Measurements from ENCODE around the gene UGT2B7. TPM values are rescaled to one million over a fixed set of nuclear protein-coding genes. Genes with fewer than 3 reads are reported as not detected.
"Not testable (repeated sequence)": the region's sequence is repeated elsewhere in the genome, so short reads cannot be mapped to it uniquely, and the experiment has no call there.

The UGT2B7 gene
- total RNA-seq, 1 experiment from 2014 or later = not detected

GRCh38 chr4:69054033-69054432 lies 42.2 kb upstream of the UGT2B7 start:
- H3K36me3 Mint-ChIP-seq (ENCODE audit: insufficient read depth in 1 of 3, low read depth in 3 of 3); H3K4me3 Mint-ChIP-seq; H3K4me2 ChIP-seq (ENCODE audit: insufficient read depth, insufficient read length, low read length); H3K4me1 ChIP-seq (ENCODE audit: insufficient read depth, low read length); H3K27ac Mint-ChIP-seq; H2BK15ac ChIP-seq (ENCODE audit: low read depth, low read length); H2BK5ac ChIP-seq (ENCODE audit: insufficient read length, low read length); H4K91ac ChIP-seq (ENCODE audit: insufficient read length, low read depth, low read length); H3K9me3 Mint-ChIP-seq; H3K79me1 ChIP-seq (ENCODE audit: insufficient read depth, low read depth, low read length, poor library complexity, severe bottlenecking); H4K20me1 ChIP-seq (ENCODE audit: control insufficient read depth, insufficient read depth, insufficient read length); H3K79me2 ChIP-seq (ENCODE audit: insufficient read depth, low read length); H3K4ac ChIP-seq (ENCODE audit: low read depth, low read length); H3K23me2 ChIP-seq (ENCODE audit: insufficient read length, low read depth, low read length, poor library complexity, severe bottlenecking); H3T11ph ChIP-seq (ENCODE audit: low read length); H3K23ac ChIP-seq (ENCODE audit: insufficient read length, low read depth, low read length); H4K5ac ChIP-seq (ENCODE audit: insufficient read length, low read depth, low read length); H2BK12ac ChIP-seq (ENCODE audit: insufficient read length, low read depth, low read length); H3K9ac ChIP-seq (ENCODE audit: extremely low read depth, insufficient read length, low read length); H2AK5ac ChIP-seq (ENCODE audit: insufficient read length, low read length); DNase-seq; H4K8ac ChIP-seq (replicated peaks; ENCODE audit: insufficient read length, low read depth, low read length); H3K27me3 Mint-ChIP-seq (ENCODE audit: low read depth); H2BK120ac ChIP-seq (ENCODE audit: low read depth, low read length, poor library complexity, severe bottlenecking); H2AFZ ChIP-seq (ENCODE audit: low read length); H3K27ac ChIP-seq (ENCODE audit: insufficient read length, low read depth, low read length); H3K56ac ChIP-seq (ENCODE audit: insufficient read length, low read depth, low read length); H3K18ac ChIP-seq (ENCODE audit: insufficient read length, low read depth, low read length); H3K9me3 ChIP-seq (ENCODE audit: control insufficient read depth, low read depth, low read length); H3K14ac ChIP-seq (ENCODE audit: insufficient read depth, low read length); H2BK20ac ChIP-seq (ENCODE audit: low read depth, low read length, poor library complexity, severe bottlenecking); H3K27me3 ChIP-seq (ENCODE audit: insufficient read depth, low read length): not testable (repeated sequence)
- no CpG with 5 or more reads among the region's 1 CpG for WGBS (ENCODE audit: extremely low coverage, insufficient read length, low lambda C conversion rate)
- peaks cover 42 to 43% of the 10 kb centered on the region in 2 experiments for H3K4me1 Mint-ChIP-seq

All from H9 (cell line).